ENCODE data around the gene DRAM1. TPM values are rescaled to one million over a fixed set of nuclear protein-coding genes. Genes with fewer than 3 reads are reported as not detected.
A peak's percentile ranks its signal among the peaks of the same experiment; 100 is the strongest.

Gene DRAM1, protein sequence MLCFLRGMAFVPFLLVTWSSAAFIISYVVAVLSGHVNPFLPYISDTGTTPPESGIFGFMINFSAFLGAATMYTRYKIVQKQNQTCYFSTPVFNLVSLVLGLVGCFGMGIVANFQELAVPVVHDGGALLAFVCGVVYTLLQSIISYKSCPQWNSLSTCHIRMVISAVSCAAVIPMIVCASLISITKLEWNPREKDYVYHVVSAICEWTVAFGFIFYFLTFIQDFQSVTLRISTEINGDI
- total RNA-seq = 148 TPM
- long read RNA-seq, transcript DRAM1-201 (7 exons, 3,519 nt) = major isoform, 204 of 351 reads
- long read RNA-seq, partial matches to known transcripts = 8 of 351 reads
- long read RNA-seq, other reads (novel, unspliced or antisense) = 133 of 351 reads

DNA sequence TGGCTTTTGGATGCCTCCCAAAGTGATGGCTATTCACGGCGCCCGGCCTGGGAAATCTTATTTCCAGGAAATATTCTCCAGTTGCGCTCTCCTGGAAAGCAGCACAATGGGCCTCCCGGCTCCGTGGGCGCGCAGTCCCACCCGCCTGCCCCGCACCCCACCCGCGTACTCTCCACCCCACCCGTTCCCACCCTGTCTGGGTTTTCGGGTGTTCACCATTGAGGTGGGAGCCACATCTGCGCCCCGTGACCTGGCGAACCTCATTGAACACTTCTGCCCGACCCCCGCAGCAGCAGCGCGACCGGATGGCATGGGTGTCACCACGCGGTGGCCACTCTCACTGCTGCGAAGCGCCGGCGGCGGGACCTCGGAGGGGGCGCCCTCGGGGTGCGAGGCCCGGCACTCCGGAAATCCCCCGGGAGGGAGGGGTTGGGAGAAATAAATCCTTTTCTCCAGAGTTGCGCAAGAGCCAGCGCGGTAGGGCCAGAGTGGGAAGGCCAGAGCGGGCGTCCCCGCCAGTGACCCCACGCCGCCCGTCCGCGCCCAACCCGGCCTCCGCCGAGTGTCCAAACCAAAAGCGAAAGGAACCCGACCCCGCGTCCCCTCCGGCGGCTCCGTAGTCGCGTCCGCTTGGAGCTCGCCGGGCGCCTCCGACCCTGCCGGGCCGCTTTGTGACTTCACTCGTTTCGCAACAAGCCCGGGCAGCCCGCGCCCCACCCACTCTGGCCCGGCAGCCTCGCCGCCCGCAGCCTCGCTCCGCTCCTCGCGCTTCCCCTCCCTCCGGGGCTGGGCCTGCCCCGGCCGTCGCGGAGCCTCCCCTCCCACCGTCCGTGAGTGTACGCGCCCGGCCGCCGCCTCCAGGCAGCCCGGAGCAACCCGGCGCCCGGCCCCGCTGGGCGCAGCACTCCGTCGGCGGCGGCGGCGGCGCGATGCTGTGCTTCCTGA is at the start of gene DRAM1:
TSS of gene DRAM1 (plus strand) at position 720 of the 945 bp plus-strand sequence. CDS start at position 930, 210 bp downstream.
- peak; percentile 97 for DNase-seq
- H3K9me3 ChIP-seq = no peaks in the 10 kb centered on the region
- no peaks in the 10 kb centered on the region for H3K36me3 ChIP-seq
- H3K4me1 ChIP-seq = peaks cover 45% of the 10 kb centered on the region
- TF ChIP-seq, protein P1, sequence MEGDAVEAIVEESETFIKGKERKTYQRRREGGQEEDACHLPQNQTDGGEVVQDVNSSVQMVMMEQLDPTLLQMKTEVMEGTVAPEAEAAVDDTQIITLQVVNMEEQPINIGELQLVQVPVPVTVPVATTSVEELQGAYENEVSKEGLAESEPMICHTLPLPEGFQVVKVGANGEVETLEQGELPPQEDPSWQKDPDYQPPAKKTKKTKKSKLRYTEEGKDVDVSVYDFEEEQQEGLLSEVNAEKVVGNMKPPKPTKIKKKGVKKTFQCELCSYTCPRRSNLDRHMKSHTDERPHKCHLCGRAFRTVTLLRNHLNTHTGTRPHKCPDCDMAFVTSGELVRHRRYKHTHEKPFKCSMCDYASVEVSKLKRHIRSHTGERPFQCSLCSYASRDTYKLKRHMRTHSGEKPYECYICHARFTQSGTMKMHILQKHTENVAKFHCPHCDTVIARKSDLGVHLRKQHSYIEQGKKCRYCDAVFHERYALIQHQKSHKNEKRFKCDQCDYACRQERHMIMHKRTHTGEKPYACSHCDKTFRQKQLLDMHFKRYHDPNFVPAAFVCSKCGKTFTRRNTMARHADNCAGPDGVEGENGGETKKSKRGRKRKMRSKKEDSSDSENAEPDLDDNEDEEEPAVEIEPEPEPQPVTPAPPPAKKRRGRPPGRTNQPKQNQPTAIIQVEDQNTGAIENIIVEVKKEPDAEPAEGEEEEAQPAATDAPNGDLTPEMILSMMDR (IDR thresholded peaks at IDR 0.05) = no peak
- ATAC-seq = peak; percentile 93 to 97
- intact Hi-C loops (cut with DNase I) = no loop called here
- H3K27ac ChIP-seq = peak within 1 kb of the TSS; percentile 94
- H3K4me3 ChIP-seq = peak within 1 kb of the TSS; percentile 93
- H3K27me3 ChIP-seq (ENCODE audit: low read depth) = no peaks in the 10 kb centered on the region

DNA sequence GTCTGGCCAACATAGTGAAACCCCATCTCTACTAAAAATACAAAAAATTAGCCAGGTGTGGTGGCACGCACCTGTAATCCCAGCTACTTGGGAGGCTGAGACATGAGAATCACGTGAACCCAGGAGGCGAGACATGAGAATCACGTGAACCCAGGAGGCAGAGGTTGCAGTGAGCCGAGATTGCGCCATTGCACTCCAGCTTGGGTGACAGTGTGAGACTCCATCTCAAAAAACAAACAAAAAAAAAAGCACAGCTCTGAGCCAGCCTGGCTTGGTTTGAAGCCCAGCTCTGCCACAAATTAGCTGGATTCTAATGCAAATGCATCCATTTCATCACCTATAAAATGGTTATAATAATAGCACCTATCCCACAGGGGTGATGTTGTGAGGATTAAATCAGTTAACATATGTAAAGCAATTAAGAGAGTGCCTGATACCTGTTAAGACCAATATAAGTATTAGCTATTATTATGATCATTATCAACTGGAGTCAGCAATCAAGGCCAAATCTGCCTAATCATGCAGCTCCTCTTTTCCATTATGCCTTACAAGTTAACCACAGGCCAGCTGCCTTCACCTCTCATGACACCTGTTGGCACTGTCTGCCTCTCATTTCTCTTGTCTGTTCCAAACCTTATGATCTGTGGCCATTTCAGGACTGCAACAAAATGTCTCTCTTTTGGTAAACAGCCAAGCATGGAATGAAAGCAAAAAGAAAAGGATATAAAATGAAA is 48.8 kb upstream of the DRAM1 start:
- no peak for ATAC-seq
- TF ChIP-seq, protein P1 (IDR thresholded peaks at IDR 0.05) = no peak
- no peaks in the 10 kb centered on the region for H3K9me3 ChIP-seq
- intact Hi-C loops (cut with DNase I) = no loop called here
- peak overlapping the region; percentile 77 for H3K4me3 ChIP-seq
- no peaks in the 10 kb centered on the region for H3K36me3 ChIP-seq
- no peaks in the 10 kb centered on the region for H3K27me3 ChIP-seq (ENCODE audit: low read depth)
- DNase-seq = no peak
- no peak overlapping the region for H3K27ac ChIP-seq
- H3K4me1 ChIP-seq = peaks cover 62% of the 10 kb centered on the region

DNA sequence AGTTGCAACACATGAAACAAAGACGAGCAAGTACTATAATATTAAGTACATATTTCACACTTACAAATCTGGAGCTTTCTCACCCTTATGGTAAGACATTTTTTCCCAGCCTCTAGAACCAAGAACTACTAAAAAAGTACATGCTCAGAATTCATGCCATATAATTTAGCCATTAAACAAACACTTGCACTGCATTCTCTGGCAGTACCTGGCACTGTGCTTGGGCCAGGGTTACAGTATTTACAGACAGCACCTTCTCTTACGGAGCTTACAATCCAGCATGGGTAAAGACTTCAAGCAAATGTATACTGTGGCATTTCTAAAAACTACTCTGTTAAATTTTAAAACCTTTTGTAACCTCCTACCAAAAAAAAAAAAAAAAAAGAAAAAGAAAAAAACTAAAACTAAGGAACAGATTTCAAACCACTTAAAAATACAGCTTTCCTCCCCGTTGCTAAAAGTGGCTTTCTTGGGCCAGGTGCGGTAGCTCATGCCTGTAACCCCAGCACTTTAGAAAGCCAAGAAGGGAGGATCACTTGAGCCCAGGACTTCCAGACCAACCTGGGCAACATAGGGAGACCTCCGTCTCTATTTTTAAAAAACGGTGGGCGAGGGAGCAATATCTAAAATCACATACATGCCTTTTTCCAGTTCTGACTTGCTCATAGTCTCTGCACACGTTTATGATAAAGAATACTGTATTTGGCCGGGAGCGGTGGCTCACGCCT is 47.6 kb upstream of the DRAM1 start:
- H3K9me3 ChIP-seq = no peaks in the 10 kb centered on the region
- peaks cover 51% of the 10 kb centered on the region for H3K4me1 ChIP-seq
- DNase-seq = no peak
- no peaks in the 10 kb centered on the region for H3K27me3 ChIP-seq (ENCODE audit: low read depth)
- intact Hi-C loops (cut with DNase I) = loop anchor here (10.0 kb wide), 1 partner anchor 415 kb away; no protein-coding TSS in a partner anchor
- peak overlapping the region; percentile 86 for H3K27ac ChIP-seq
- TF ChIP-seq, protein P1 (IDR thresholded peaks at IDR 0.05) = no peak
- peak; percentile 17 to 63 for ATAC-seq
- H3K36me3 ChIP-seq = no peaks in the 10 kb centered on the region
- peak overlapping the region; percentile 77 for H3K4me3 ChIP-seq

DNA sequence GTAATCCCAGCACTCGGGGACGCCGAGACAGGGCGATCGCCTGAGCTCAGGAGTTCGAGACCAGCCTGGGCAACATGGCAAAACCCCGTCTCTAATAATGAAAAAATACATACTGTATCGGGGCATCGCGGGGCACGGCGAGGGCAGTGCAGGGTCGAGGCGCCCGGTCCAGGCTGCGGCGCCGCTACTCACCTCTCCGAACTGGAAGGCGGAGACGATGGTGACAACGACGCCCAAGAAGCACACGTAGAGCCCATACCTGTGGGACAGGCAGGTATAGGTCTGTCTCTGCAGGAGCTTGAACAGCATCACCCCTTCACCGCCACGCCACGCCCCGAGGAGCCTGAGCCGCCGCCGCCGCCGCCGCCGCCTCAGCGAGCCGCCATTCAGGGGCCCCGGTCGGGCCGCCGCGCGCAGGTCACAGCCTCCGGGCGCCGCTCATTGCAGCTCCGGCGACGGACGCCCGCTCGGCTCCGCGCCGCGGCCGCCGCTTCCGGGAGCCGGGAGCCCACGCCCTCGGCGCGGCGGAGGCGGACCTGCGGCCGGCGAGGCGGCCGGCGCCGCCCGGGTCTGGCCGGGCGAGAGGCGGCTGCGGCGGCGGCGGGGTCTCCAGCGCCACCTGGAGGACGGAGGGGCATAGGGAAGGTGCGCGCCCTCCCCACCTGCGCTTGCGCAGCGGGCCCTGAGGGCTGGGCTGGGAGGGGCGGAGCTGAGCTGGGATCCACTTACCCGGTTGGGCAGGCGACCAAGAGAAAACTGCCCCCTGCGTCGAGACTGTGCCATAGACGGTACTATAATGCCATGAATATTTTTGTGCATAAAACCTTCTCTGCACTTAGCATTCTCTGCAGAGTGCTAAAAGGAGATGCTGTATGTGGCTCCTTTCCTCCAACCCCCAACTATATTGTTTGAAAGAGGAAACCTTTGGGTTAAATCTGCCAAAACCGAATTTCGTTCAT is 46.7 kb upstream of the DRAM1 start, which contains the start of gene GNPTAB:
TSS of gene GNPTAB (minus strand) at position 593 of the 959 bp plus-strand sequence. CDS start at position 309, 284 bp downstream.
- no peaks in the 10 kb centered on the region for H3K9me3 ChIP-seq
- TF ChIP-seq, protein P1 (IDR thresholded peaks at IDR 0.05) = peak; percentile 75
- DNase-seq (peak; percentile 96), ATAC-seq (peak; percentile 95 to 100)
- H3K27ac ChIP-seq = peak within 1 kb of the TSS; percentile 86
- intact Hi-C loops (cut with DNase I) = loop anchor here (10.0 kb wide), 1 partner anchor 416 kb away; no protein-coding TSS in a partner anchor
- peaks cover 45% of the 10 kb centered on the region for H3K4me1 ChIP-seq
- peak within 1 kb of the TSS; percentile 77 for H3K4me3 ChIP-seq
- no peaks in the 10 kb centered on the region for H3K27me3 ChIP-seq (ENCODE audit: low read depth)
- no peaks in the 10 kb centered on the region for H3K36me3 ChIP-seq
